AG10803 (cell line): ENCODE measurements around the gene STX11.

ENCODE experiments used
- DNase-seq: peaks from one replicate; pipeline ENCODE4 v3.0.0; 2010; ENCODE audit warnings: low read depth
- H3K4me3 ChIP-seq: 2 replicates; pipeline ENCODE4 v1.5.1; 2011; ENCODE audit warnings: mild to moderate bottlenecking, low read length, control low read depth
- CTCF ChIP-seq: conservative IDR thresholded peaks from 2 replicates; pipeline ENCODE4 v1.5.1; 2011; ENCODE audit warnings: mild to moderate bottlenecking, low read length, control low read depth, inconsistent platforms

STX11 gene

GRCh38 chr6:144190080-144190479 lies 39.8 kb downstream of the STX11 start:
- H3K4me3 ChIP-seq = no peak overlapping the region
- no peak for DNase-seq
- TF ChIP-seq CTCF = no peak

- TF ChIP-seq CTCF = no peak
- no peak overlapping the region for H3K4me3 ChIP-seq
- DNase-seq = peak; percentile 59
These were observed 40.3 kb downstream of the STX11 start for GRCh38 chr6:144190593-144190992.

- no peak for TF ChIP-seq CTCF
- no peak for DNase-seq
- H3K4me3 ChIP-seq = no peak overlapping the region
These were observed 42.9 kb downstream of the STX11 start for GRCh38 chr6:144193181-144193580.

- DNase-seq = no peak
- no peak overlapping the region for H3K4me3 ChIP-seq
- no peak for TF ChIP-seq CTCF
These were observed 44.0 kb downstream of the STX11 start for GRCh38 chr6:144194293-144194810.

- TF ChIP-seq CTCF = no peak
- no peak overlapping the region for H3K4me3 ChIP-seq
- DNase-seq = peak; percentile 33
These were observed 45.5 kb downstream of the STX11 start for GRCh38 chr6:144195671-144196270.

GRCh38 chr6:144197919-144198318 lies 47.6 kb downstream of the STX11 start:
- H3K4me3 ChIP-seq = no peak overlapping the region
- no peak for TF ChIP-seq CTCF
- no peak for DNase-seq

- H3K4me3 ChIP-seq = no peak overlapping the region
- no peak for TF ChIP-seq CTCF
- DNase-seq = no peak
These were observed 52.7 kb downstream of the STX11 start for GRCh38 chr6:144202879-144203468.
